Adipocyte (in vitro differentiated cells): ENCODE data around the gene ADRB2.
"Not testable (repeated sequence)": the region's sequence is repeated elsewhere in the genome, so short reads cannot be mapped to it uniquely, and the experiment has no call there.

Experiments
- DNase-seq: peaks from one replicate; pipeline ENCODE4 v3.0.0-alpha.2; 2015; ENCODE audit warnings: low read depth
- H3K27me3 ChIP-seq: replicated peaks from 2 replicates; pipeline ENCODE4 v1.7.0; 2013; ENCODE audit warnings: mild to moderate bottlenecking, low read length, moderate library complexity; ENCODE audit not compliant: control insufficient read depth, insufficient read depth
- H3K36me3 ChIP-seq: 2 replicates; pipeline ENCODE4 v1.7.0; 2013; ENCODE audit warnings: low read length, mild to moderate bottlenecking, moderate library complexity; ENCODE audit not compliant: control insufficient read depth, insufficient read depth, severe bottlenecking
- H3K4me1 ChIP-seq: 2 replicates; pipeline ENCODE4 v1.7.0; 2013; ENCODE audit warnings: mild to moderate bottlenecking, low read length, moderate library complexity; ENCODE audit not compliant: control insufficient read depth, insufficient read depth
- H3K4me3 ChIP-seq: 2 replicates; pipeline ENCODE4 v1.7.0; 2013; ENCODE audit warnings: mild to moderate bottlenecking, low read length, moderate library complexity
- H3K9ac ChIP-seq: 2 replicates; pipeline ENCODE4 v1.7.0; 2013; ENCODE audit warnings: mild to moderate bottlenecking, low read length, moderate library complexity
- H3K9me3 ChIP-seq: 2 replicates; pipeline ENCODE4 v1.7.0; 2013; ENCODE audit warnings: mild to moderate bottlenecking, low read length, moderate library complexity; ENCODE audit not compliant: control insufficient read depth

ADRB2 gene

GRCh38 chr5:148792744-148793143, 33.7 kb upstream of the ADRB2 start:
- Histone ChIP-seq H3K27me3 (no peaks in the 10 kb centered on the region), H3K36me3 (no peaks in the 10 kb centered on the region), H3K4me3 (no peak overlapping the region), H3K9me3 (peaks cover 5% of the 10 kb centered on the region), H3K4me1 (peaks cover 23% of the 10 kb centered on the region), H3K9ac (no peak overlapping the region)
- DNase-seq = no peak

- DNase-seq = no peak
- Histone ChIP-seq H3K9me3 (peaks cover 5% of the 10 kb centered on the region), H3K4me1 (peaks cover 23% of the 10 kb centered on the region), H3K27me3 (no peaks in the 10 kb centered on the region), H3K9ac (no peak overlapping the region), H3K4me3 (no peak overlapping the region), H3K36me3 (no peaks in the 10 kb centered on the region)
Observed at GRCh38 chr5:148793261-148793660, 33.1 kb upstream of the ADRB2 start.

GRCh38 chr5:148794275-148794674, 32.1 kb upstream of the ADRB2 start:
- H3K9ac ChIP-seq = no peak overlapping the region
- no peaks in the 10 kb centered on the region for H3K27me3 ChIP-seq
- no peaks in the 10 kb centered on the region for H3K36me3 ChIP-seq
- H3K4me1 ChIP-seq = peaks cover 23% of the 10 kb centered on the region
- H3K9me3 ChIP-seq = peaks cover 5% of the 10 kb centered on the region
- peak overlapping the region; percentile 20 for H3K4me3 ChIP-seq
- peak; percentile 62 for DNase-seq

GRCh38 chr5:148794729-148795561, 31.5 kb upstream of the ADRB2 start:
- no peak for DNase-seq
- Histone ChIP-seq H3K36me3 (no peaks in the 10 kb centered on the region), H3K9ac (no peak overlapping the region), H3K4me1 (peaks cover 23% of the 10 kb centered on the region), H3K27me3 (no peaks in the 10 kb centered on the region), H3K9me3 (peaks cover 5% of the 10 kb centered on the region), H3K4me3 (peak overlapping the region; percentile 20)

GRCh38 chr5:148796936-148797335, 29.5 kb upstream of the ADRB2 start:
- Histone ChIP-seq H3K4me1 (peaks cover 14% of the 10 kb centered on the region), H3K4me3 (no peak overlapping the region), H3K9me3 (peaks cover 5% of the 10 kb centered on the region), H3K36me3 (no peaks in the 10 kb centered on the region), H3K27me3 (no peaks in the 10 kb centered on the region), H3K9ac (no peak overlapping the region)
- no peak for DNase-seq

GRCh38 chr5:148798786-148799185, 27.6 kb upstream of the ADRB2 start:
- H3K4me1 ChIP-seq = peaks cover 4% of the 10 kb centered on the region
- H3K9me3 ChIP-seq = peaks cover 5% of the 10 kb centered on the region
- no peak for DNase-seq
- no peak overlapping the region for H3K9ac ChIP-seq
- no peak overlapping the region for H3K4me3 ChIP-seq
- H3K36me3 ChIP-seq = no peaks in the 10 kb centered on the region
- H3K27me3 ChIP-seq = no peaks in the 10 kb centered on the region

- H3K36me3 ChIP-seq = no peaks in the 10 kb centered on the region
- H3K4me3 ChIP-seq = no peak overlapping the region
Observed at GRCh38 chr5:148799737-148800527, 26.5 kb upstream of the ADRB2 start.

GRCh38 chr5:148801682-148802276, 24.6 kb upstream of the ADRB2 start:
- Histone ChIP-seq H3K36me3 (no peaks in the 10 kb centered on the region), H3K4me3 (no peak overlapping the region), H3K9ac (no peak overlapping the region), H3K4me1 (peaks cover 8% of the 10 kb centered on the region), H3K9me3 (no peaks in the 10 kb centered on the region), H3K27me3 (no peaks in the 10 kb centered on the region)
- no peak for DNase-seq

More at GRCh38 chr5:148799737-148800527, 26.5 kb upstream of the ADRB2 start:
- Histone ChIP-seq H3K27me3 (no peaks in the 10 kb centered on the region), H3K4me1 (no peaks in the 10 kb centered on the region), H3K9me3 (no peaks in the 10 kb centered on the region), H3K9ac (no peak overlapping the region)
- peak; percentile 10 for DNase-seq

GRCh38 chr5:148803451-148803850, 23.0 kb upstream of the ADRB2 start:
- not testable (repeated sequence) for H3K9me3 ChIP-seq, DNase-seq, H3K4me3 ChIP-seq, H3K9ac ChIP-seq, H3K36me3 ChIP-seq, H3K4me1 ChIP-seq, H3K27me3 ChIP-seq

GRCh38 chr5:148804393-148804792, 22.0 kb upstream of the ADRB2 start:
- no peak for DNase-seq
- Histone ChIP-seq H3K36me3 (no peaks in the 10 kb centered on the region), H3K9ac (no peak overlapping the region), H3K4me1 (peaks cover 8% of the 10 kb centered on the region), H3K9me3 (no peaks in the 10 kb centered on the region), H3K4me3 (no peak overlapping the region), H3K27me3 (no peaks in the 10 kb centered on the region)
